ENCODE measurements around the gene FREM2.

The FREM2 gene

GRCh38 chr13:38848360-38848759 is 161.5 kb downstream of the FREM2 start:
- DNase-seq: no peak

- DNase-seq: no peak
Measured at GRCh38 chr13:38849315-38849714, 162.4 kb downstream of the FREM2 start.

- no peak for DNase-seq
Measured at GRCh38 chr13:38850868-38851626, 164.2 kb downstream of the FREM2 start.

GRCh38 chr13:38854226-38854625 is 167.3 kb downstream of the FREM2 start:
- no peak for DNase-seq

GRCh38 chr13:38856065-38856464 is 169.2 kb downstream of the FREM2 start:
- DNase-seq: no peak

- no peak for DNase-seq
Measured at GRCh38 chr13:38862443-38862842, 175.6 kb downstream of the FREM2 start.

- DNase-seq: no peak
Measured at GRCh38 chr13:38863536-38863935, 176.7 kb downstream of the FREM2 start.

GRCh38 chr13:38866649-38867048 is 179.8 kb downstream of the FREM2 start:
- no peak for DNase-seq

GRCh38 chr13:38868399-38868798 is 181.5 kb downstream of the FREM2 start:
- DNase-seq: no peak

GRCh38 chr13:38868870-38869269 is 182.0 kb downstream of the FREM2 start:
- DNase-seq: no peak

- no peak for DNase-seq
Measured at GRCh38 chr13:38871275-38871674, 184.4 kb downstream of the FREM2 start.

GRCh38 chr13:38872693-38873092 is 185.8 kb downstream of the FREM2 start:
- DNase-seq: peak; percentile 20

GRCh38 chr13:38875186-38875875 is 188.5 kb downstream of the FREM2 start:
- DNase-seq: no peak

- no peak for DNase-seq
Measured at GRCh38 chr13:38879278-38879677, 192.4 kb downstream of the FREM2 start.

- no peak for DNase-seq
Measured at GRCh38 chr13:38879786-38880185, 192.9 kb downstream of the FREM2 start.

GRCh38 chr13:38880397-38880796 is 193.5 kb downstream of the FREM2 start:
- DNase-seq: no peak

- no peak for DNase-seq
Measured at GRCh38 chr13:38883783-38884182, 196.9 kb downstream of the FREM2 start.

- no peak for DNase-seq
Measured at GRCh38 chr13:38888309-38888708, 201.4 kb downstream of the FREM2 start.

GRCh38 chr13:38895075-38895474 is 208.2 kb downstream of the FREM2 start:
- DNase-seq: no peak

GRCh38 chr13:38897521-38897920 is 210.6 kb downstream of the FREM2 start:
- DNase-seq: no peak

- DNase-seq: no peak
Measured at GRCh38 chr13:38898481-38898880, 211.6 kb downstream of the FREM2 start.

- no peak for DNase-seq
Measured at GRCh38 chr13:38899571-38899970, 212.7 kb downstream of the FREM2 start.

- DNase-seq: no peak
Measured at GRCh38 chr13:38900188-38900587, 213.3 kb downstream of the FREM2 start.

GRCh38 chr13:38902551-38902950 is 215.7 kb downstream of the FREM2 start:
- DNase-seq: no peak

- DNase-seq: no peak
Measured at GRCh38 chr13:38905081-38905480, 218.2 kb downstream of the FREM2 start.
